ENCODE results near the gene KCNQ1. TPM values are rescaled to one million over a fixed set of nuclear protein-coding genes. Genes with fewer than 3 reads are reported as not detected.

The KCNQ1 gene
- total and polyA plus RNA-seq, 2 experiments from 2014 or later = 0.45 to 0.87 TPM

DNA sequence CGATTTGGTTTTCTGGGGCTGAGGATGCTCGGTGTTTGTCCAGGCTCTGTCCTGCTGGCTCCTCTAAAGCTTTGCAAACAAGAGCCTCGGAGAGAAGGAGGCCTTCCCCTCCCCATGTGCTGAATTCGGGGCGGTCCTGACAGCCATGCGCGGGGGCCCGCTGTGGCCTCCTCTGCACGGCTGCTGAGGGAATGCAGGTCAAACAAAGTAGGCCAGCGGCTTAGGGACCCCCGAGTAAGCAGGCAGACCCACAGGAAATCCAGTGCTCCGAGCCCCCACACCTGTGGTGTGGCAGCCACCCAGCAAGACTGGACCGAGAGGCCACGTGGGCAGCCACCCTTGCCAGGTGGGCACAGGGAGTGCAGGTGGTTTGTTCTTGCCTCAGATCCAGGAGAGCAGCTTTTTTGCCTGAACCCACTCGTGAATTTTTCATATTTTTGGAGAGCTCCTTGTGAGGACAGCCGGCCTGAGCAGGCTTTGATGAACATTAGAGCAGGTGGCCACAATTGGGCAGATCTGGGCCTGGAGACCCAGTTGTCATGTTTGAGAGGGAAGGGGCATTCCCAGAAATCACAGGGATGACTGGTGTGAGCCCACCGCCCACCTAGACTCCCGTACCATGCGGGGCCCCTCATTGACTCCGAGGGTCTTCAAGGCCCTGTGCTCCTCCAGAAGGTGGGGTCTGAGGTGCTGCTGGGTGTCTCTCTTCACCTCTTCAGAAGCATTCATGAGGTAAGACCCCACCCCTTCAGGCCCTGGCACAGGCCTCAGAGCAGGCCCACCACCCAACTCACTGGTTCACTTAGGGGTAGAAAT lies 298.0 kb downstream of the KCNQ1 start:
- Mint-ChIP-seq H3K27me3 (ENCODE audit: insufficient read depth, low read depth, poor library complexity) (peaks cover 34% of the 10 kb centered on the region), H3K4me1 (no peaks in the 10 kb centered on the region; the same call in 1 of the 3 replicates), H3K27ac (no peak overlapping the region), H3K36me3 (ENCODE audit: low read depth) (no peaks in the 10 kb centered on the region), H3K9me3 (peaks cover 3% of the 10 kb centered on the region; the same call in 1 of the 3 replicates), H3K4me3 (no peak overlapping the region)
- H3K4me2 ChIP-seq = no peak overlapping the region
- no peak overlapping the region for H3K4me3 ChIP-seq
- no peaks in the 10 kb centered on the region for H3K4me1 ChIP-seq (ENCODE audit: insufficient read depth)
- no peak overlapping the region for H2AFZ ChIP-seq
- TF ChIP-seq ZNF331 (CRISPR knock-in tag; IDR thresholded peaks at IDR 0.05; ENCODE audit: low read depth) (no peak), STAT1 (IDR thresholded peaks at IDR 0.05; ENCODE audit: unreplicated experiment) (no peak), NANOG (IDR thresholded peaks at IDR 0.05; ENCODE audit: borderline replicate concordance) (no peak), ZNF114 (CRISPR knock-in tag; IDR thresholded peaks at IDR 0.05) (no peak), JUNB (IDR thresholded peaks at IDR 0.05; ENCODE audit: unreplicated experiment) (no peak), EZH2phosphoT487 (IDR thresholded peaks at IDR 0.05; ENCODE audit: unreplicated experiment) (no peak), POLR2AphosphoS5 (IDR thresholded peaks at IDR 0.05; ENCODE audit: low read depth) (no peak)
- TF ChIP-seq, protein P1, sequence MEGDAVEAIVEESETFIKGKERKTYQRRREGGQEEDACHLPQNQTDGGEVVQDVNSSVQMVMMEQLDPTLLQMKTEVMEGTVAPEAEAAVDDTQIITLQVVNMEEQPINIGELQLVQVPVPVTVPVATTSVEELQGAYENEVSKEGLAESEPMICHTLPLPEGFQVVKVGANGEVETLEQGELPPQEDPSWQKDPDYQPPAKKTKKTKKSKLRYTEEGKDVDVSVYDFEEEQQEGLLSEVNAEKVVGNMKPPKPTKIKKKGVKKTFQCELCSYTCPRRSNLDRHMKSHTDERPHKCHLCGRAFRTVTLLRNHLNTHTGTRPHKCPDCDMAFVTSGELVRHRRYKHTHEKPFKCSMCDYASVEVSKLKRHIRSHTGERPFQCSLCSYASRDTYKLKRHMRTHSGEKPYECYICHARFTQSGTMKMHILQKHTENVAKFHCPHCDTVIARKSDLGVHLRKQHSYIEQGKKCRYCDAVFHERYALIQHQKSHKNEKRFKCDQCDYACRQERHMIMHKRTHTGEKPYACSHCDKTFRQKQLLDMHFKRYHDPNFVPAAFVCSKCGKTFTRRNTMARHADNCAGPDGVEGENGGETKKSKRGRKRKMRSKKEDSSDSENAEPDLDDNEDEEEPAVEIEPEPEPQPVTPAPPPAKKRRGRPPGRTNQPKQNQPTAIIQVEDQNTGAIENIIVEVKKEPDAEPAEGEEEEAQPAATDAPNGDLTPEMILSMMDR (conservative IDR thresholded peaks at IDR 0.05; ENCODE audit: low read depth in 2 of 2) = no peak
- TF ChIP-seq, protein P2, sequence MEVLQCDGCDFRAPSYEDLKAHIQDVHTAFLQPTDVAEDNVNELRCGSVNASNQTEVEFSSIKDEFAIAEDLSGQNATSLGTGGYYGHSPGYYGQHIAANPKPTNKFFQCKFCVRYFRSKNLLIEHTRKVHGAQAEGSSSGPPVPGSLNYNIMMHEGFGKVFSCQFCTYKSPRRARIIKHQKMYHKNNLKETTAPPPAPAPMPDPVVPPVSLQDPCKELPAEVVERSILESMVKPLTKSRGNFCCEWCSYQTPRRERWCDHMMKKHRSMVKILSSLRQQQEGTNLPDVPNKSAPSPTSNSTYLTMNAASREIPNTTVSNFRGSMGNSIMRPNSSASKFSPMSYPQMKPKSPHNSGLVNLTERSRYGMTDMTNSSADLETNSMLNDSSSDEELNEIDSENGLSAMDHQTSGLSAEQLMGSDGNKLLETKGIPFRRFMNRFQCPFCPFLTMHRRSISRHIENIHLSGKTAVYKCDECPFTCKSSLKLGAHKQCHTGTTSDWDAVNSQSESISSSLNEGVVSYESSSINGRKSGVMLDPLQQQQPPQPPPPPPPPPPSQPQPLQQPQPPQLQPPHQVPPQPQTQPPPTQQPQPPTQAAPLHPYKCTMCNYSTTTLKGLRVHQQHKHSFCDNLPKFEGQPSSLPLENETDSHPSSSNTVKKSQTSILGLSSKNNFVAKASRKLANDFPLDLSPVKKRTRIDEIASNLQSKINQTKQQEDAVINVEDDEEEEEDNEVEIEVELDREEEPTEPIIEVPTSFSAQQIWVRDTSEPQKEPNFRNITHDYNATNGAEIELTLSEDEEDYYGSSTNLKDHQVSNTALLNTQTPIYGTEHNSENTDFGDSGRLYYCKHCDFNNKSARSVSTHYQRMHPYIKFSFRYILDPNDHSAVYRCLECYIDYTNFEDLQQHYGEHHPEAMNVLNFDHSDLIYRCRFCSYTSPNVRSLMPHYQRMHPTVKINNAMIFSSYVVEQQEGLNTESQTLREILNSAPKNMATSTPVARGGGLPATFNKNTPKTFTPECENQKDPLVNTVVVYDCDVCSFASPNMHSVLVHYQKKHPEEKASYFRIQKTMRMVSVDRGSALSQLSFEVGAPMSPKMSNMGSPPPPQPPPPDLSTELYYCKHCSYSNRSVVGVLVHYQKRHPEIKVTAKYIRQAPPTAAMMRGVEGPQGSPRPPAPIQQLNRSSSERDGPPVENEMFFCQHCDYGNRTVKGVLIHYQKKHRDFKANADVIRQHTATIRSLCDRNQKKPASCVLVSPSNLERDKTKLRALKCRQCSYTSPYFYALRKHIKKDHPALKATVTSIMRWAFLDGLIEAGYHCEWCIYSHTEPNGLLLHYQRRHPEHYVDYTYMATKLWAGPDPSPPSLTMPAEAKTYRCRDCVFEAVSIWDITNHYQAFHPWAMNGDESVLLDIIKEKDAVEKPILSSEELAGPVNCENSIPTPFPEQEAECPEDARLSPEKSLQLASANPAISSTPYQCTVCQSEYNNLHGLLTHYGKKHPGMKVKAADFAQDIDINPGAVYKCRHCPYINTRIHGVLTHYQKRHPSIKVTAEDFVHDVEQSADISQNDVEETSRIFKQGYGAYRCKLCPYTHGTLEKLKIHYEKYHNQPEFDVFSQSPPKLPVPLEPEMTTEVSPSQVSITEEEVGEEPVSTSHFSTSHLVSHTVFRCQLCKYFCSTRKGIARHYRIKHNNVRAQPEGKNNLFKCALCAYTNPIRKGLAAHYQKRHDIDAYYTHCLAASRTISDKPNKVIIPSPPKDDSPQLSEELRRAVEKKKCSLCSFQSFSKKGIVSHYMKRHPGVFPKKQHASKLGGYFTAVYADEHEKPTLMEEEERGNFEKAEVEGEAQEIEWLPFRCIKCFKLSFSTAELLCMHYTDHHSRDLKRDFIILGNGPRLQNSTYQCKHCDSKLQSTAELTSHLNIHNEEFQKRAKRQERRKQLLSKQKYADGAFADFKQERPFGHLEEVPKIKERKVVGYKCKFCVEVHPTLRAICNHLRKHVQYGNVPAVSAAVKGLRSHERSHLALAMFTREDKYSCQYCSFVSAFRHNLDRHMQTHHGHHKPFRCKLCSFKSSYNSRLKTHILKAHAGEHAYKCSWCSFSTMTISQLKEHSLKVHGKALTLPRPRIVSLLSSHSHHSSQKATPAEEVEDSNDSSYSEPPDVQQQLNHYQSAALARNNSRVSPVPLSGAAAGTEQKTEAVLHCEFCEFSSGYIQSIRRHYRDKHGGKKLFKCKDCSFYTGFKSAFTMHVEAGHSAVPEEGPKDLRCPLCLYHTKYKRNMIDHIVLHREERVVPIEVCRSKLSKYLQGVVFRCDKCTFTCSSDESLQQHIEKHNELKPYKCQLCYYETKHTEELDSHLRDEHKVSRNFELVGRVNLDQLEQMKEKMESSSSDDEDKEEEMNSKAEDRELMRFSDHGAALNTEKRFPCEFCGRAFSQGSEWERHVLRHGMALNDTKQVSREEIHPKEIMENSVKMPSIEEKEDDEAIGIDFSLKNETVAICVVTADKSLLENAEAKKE (CRISPR knock-in tag; IDR thresholded peaks at IDR 0.05) = no peak
- no peak for ATAC-seq
- no peaks in the 10 kb centered on the region for H3F3A ChIP-seq (replicated peaks; ENCODE audit: low read depth)
- no peak overlapping the region for H3K27ac ChIP-seq (ENCODE audit: low read depth)
- H3K27me3 ChIP-seq (ENCODE audit: insufficient read depth) = peaks cover 17% of the 10 kb centered on the region
- no peaks in the 10 kb centered on the region for H3K36me3 ChIP-seq (ENCODE audit: insufficient read depth)
- no peaks in the 10 kb centered on the region for H3K79me2 ChIP-seq (replicated peaks; ENCODE audit: insufficient read depth)
- no peaks in the 10 kb centered on the region for H4K20me1 ChIP-seq (replicated peaks; ENCODE audit: insufficient read depth)
- no peak for DNase-seq (ENCODE audit: low spot score)
- no peaks in the 10 kb centered on the region for H3K9me2 ChIP-seq (ENCODE audit: insufficient read depth)

Measured in GM23338 (cell line).